HG02642 (cell line): ENCODE data around the gene CCRL2.

Source experiments
- ATAC-seq: cut with Tn5 transposase; IDR thresholded peaks from one replicate; pipeline ENCODE4 v1.9.1; 2021; ENCODE audit warnings: mild to moderate bottlenecking; ENCODE audit not compliant: unreplicated experiment, poor library complexity

The CCRL2 gene

GRCh38 chr3:46454606-46455005 is 47.5 kb downstream of the CCRL2 start:
- no peak for ATAC-seq

- ATAC-seq = no peak
These were observed 48.4 kb downstream of the CCRL2 start for GRCh38 chr3:46455231-46456115.

- no peak for ATAC-seq
These were observed 49.1 kb downstream of the CCRL2 start for GRCh38 chr3:46456118-46456517.
